ENCODE results near the gene RAB40C.
A peak's percentile ranks its signal among the peaks of the same experiment; 100 is the strongest.

The RAB40C gene

DNA sequence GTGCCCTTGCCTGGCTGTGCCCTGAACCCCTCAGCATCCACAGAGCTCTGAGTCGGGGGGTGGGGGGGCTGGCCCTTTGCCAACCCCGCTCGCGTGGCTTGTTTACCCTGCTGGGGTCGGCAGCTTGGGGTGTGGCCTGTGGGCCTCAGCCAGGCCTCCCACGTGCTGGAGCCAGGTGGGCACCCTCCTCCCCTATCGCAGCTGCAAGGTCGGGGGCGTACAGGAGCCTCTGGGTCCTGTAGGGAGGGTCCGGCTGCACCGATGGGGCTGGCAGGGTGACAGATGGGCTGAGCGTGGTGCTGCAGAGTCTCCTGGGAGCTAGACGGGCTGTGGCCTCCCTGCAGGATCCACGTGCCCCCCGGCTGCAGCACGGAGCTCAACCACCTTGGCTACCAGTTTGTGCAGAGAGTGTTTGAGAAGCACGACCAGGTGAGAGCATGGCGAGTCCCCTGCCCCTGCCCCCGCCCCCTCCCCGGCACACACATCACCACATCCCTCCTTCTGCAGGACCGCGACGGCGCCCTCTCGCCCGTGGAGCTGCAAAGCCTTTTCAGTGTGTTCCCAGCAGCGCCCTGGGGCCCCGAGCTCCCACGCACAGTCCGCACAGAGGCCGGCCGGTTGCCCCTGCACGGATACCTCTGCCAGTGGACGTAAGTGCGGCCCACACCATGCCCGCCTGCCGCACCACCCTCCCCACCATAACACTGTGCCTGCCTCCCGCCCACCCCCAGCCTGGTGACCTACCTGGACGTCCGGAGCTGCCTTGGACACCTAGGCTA, 81.7 kb downstream of the RAB40C start:
- no peak for DNase-seq

DNA sequence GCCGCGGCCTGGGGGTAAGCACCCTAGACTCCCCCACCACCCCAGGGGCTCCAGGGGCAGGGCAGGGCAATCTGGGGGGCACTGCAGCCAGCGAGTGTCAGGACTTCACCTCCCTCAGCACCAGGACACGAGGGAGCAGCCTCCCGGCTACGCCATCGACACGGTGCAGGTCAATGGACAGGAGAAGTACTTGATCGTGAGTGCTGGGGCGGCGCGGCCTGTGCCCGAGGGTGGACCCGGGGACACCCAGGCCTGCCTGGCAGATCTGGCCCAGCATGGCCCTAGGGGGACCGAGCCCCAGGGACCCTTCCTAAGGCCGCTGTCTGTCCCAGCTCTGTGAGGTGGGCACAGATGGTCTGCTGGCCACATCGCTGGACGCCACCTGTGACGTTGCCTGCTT, 82.5 kb downstream of the RAB40C start:
- no peak for DNase-seq

DNA sequence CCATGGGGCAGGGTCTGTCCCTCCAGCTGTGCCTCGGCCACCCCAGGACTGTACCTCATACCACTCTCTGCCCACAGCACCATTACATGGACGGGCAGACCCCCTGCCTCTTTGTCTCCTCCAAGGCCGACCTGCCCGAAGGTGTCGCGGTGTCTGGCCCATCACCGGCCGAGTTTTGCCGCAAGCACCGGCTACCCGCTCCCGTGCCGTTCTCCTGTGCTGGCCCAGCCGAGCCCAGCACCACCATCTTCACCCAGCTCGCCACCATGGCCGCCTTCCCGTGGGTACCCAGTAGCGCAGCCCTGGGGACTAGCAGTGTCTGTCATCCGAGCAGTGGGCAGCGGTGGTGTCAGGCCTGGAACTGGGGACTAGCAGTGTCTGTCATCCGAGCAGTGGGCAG, 83.0 kb downstream of the RAB40C start:
- no peak for DNase-seq

DNA sequence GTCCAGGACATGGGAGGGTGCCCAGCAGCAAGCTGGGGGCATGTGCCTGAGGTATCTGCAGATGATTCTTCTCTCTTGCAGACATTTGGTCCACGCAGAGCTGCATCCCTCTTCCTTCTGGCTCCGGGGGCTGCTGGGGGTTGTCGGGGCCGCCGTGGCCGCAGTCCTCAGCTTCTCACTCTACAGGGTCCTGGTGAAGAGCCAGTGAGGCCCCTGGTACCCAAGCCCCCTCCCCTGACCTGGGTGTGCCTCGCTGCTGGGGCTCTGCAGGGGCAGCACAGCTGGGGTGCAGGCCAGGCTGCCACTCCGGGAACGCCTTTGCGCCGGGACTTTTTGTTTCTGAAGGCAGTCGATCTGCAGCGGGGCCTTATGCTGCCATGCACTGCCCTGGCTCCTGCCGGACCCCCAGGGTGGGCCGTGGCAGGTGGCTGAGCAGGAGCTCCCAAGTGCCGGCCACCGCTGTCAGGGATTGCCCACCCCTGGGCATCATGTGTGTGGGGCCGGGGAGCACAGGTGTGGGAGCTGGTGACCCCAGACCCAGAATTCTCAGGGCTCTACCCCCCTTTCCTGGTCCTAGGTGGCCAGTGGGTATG, 83.6 kb downstream of the RAB40C start:
- no peak for DNase-seq

DNA sequence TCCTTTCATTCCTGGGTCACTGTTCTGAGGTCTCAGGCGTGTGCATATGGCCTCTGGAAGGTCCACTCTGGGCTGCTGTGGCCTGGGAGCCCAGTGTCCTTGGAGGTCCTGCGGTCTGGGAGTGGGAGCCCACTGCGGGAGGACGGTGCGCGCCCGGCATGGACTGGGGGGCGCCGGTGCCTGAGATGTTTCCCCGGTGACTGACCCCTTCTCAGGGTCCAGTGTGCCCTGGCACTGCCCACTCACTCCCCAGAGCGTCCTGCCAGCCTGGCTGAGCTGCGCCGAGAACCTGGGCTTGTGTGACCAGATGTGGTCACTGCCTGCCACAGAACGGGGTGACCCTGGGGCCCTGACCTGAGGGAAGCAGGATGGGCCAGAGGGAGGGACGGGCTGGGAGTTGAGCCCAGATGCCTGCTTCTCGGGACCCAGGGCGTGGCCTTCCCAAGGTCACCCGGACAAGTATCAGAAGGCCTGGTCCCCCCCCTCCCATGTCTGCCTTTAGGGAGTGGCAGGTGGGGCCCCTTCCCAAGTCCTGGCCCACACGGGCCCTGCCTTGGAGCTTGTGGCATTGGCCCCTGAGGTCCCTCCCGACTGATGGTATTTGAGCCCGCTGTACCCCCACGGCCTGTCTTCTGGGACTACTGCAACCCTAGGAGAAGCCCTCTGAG, 84.5 kb downstream of the RAB40C start:
- DNase-seq: no peak

DNA sequence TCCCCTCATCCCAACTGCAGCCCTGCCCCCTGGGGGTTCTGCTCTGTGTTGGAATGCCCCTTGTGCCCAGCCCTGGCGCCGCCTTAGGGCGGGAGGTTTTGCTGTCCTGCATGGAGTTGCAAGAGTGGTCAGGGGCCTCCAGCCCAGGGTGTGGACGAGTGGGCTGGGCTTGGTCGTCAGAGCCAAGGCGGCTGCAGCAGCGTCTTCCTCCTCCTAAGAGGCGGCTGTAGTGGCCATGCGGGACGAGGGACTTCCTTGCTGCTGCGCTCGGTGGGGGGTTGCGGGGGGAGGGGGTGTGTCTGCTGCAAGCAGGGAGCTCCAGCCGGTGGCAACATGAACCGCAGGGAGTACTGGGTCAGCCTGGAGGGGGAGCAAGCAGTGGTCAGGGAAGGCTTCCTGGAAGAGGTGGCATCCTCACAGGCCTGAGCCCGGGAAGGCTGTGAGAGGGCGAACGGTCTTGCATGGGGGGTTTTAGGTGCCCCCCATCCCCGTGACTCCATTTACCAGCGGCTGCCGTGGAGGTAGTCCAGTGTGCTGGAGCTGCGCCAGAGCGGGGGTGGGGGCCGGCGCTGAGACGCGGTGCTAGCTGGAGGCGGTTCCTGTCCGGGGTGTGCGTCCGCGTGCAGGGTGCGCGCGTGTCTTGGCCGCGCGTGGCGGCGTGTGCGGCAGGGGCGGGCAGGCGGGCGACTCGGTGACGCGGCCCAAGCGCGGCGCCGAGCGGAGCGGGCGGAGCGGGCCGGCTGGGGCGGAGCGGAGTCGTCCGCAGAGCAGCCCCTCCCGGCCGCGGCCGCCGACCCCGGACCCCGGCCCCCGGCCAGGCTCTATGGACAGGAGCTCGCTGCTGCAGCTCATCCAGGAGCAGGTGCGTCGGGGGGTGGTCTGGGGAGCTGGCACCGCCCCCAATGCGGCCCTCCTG, 85.4 kb downstream of the RAB40C start, which contains the start of gene RHBDL1:
RHBDL1 (plus strand) TSS at position 704 of the 916 bp plus-strand sequence; CDS start at position 824, 120 bp downstream.
- DNase-seq: no peak

DNA sequence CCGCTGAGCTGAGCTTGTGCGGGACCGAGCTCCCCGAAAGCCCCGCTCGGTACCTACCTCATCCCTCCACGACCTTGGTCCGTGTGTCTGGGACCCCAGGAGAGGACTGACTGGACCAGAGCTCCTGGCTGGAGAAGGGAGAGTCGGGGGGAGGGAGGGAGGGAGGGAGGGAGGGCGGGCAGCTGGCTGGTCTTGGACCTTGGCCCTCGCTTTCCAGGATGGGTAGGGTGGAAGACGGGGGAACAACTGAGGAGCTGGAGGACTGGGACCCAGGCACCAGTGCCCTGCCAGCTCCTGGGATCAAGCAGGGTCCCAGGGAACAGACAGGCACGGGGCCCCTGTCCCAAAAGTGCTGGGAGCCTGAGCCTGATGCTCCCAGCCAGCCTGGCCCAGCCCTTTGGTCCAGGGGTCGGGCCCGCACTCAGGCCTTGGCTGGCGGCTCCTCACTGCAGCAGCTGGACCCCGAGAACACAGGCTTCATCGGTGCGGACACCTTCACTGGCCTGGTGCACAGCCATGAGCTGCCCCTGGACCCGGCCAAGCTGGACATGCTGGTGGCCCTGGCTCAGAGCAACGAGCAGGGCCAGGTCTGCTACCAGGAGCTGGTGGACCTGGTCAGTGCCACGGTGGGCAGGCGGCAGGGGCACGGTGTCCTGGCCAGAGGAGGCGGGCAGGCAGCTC, 86.2 kb downstream of the RAB40C start:
- DNase-seq: no peak

DNA sequence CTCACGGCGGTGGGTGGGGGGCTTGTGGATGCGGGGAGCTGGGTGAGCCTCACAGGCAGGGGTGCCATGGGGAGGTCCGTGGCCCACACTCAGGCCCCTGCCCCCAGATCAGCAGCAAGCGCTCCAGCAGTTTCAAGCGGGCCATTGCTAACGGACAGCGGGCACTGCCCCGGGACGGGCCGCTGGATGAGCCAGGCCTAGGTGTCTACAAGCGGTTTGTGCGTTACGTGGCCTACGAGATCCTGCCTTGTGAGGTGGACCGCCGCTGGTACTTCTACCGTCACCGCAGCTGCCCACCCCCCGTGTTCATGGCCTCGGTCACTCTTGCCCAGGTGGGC, 86.7 kb downstream of the RAB40C start:
- no peak for DNase-seq

DNA sequence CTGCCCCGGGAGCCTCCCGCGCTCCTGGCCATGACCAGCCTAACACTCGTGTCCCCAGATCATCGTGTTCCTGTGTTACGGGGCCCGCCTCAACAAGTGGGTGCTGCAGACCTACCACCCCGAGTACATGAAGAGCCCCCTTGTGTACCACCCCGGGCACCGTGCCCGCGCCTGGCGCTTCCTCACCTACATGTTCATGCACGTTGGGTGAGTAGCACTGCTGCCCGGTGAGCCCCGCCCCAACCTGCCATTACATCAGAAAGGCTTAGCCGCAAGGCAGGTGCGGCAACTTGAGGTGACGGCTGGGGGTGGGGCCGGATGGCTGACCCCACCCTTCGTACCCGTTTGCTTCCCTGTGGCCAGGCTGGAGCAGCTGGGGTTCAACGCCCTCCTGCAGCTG, 87.0 kb downstream of the RAB40C start:
- DNase-seq: peak; percentile 56

DNA sequence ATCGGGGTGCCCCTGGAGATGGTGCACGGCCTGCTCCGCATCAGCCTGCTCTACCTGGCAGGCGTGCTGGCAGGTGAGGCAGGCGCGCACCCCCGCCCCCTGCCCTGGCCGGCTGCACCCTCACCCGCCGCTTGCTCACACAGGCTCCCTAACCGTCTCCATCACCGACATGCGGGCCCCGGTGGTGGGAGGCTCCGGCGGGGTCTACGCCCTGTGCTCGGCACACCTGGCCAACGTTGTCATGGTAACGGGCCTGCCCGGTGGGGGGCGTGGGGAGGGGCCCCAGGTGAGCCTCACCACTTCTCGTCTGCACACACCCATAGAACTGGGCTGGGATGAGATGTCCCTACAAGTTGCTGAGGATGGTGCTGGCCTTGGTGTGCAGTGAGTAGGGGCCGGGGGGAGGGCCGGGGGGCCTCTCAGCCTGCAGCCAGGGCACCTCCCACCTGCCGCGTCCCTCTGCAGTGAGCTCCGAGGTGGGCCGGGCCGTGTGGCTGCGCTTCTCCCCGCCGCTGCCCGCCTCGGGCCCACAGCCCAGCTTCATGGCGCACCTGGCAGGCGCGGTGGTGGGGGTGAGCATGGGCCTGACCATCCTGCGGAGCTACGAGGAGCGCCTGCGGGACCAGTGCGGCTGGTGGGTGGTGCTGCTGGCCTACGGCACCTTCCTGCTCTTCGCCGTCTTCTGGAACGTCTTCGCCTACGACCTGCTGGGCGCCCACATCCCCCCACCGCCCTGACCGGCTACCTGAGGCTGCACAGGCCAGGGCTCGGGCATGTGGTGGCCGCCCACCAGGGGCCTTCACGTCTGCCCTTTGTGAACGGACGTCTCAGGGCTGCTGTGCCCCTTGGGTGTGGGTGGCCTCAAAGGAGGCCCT, 87.7 kb downstream of the RAB40C start:
- no peak for DNase-seq

DNA sequence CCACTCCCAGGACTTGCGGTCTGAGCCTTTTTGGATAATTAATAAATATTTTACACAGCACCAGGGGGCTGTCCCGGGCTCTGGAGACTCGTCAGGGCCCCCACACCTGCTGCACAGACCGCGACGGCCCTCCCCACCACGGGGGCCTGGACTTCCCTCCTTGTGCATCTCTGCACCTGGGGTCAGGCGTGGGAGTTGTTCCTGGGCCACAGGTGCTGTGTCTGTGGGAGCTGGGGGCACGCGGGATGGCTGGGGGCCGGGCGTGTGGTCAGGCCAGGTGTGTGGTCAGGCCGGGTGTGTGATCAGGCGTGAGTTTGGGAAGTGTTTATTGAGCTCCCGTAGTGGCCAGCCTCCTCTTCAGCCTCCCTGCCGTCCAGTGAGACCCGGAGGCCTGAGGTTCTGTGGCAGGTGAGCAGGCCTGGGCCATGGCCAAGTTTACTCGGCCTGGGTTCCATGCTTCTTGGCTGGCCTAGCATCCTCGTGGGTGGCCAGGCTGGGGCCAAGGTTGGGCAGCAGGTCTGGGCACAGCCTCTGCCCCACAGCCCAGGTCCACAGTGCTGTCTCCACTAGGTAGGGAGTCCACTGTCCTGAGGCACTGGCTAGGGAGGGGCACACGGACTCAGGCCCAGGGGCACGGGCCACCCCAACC, 88.5 kb downstream of the RAB40C start:
- no peak for DNase-seq
